Ecto neural progenitor cell (in vitro differentiated cells): ENCODE data around the gene CLEC11A.

Experiments used
- DNase-seq: peaks from one replicate; pipeline ENCODE4 v3.0.0-alpha.2; 2018; ENCODE audit warnings: low spot score

The CLEC11A gene

GRCh38 chr19:50705422-50706019 is 17.6 kb upstream of the CLEC11A start:
- DNase-seq = peak; percentile 65

GRCh38 chr19:50706387-50706786 is 16.8 kb upstream of the CLEC11A start:
- no peak for DNase-seq

GRCh38 chr19:50708179-50708879 is 14.8 kb upstream of the CLEC11A start:
- no peak for DNase-seq

- no peak for DNase-seq
These were observed 13.1 kb upstream of the CLEC11A start for GRCh38 chr19:50710094-50710493.

GRCh38 chr19:50710612-50711011 is 12.6 kb upstream of the CLEC11A start:
- no peak for DNase-seq

GRCh38 chr19:50711196-50711595 is 12.0 kb upstream of the CLEC11A start:
- no peak for DNase-seq

- DNase-seq = no peak
These were observed 11.4 kb upstream of the CLEC11A start for GRCh38 chr19:50711805-50712204.

GRCh38 chr19:50712833-50713232 is 10.3 kb upstream of the CLEC11A start:
- DNase-seq = no peak

- DNase-seq = no peak
These were observed 9.5 kb upstream of the CLEC11A start for GRCh38 chr19:50713556-50714236.

GRCh38 chr19:50716178-50717025 is 6.8 kb upstream of the CLEC11A start:
- DNase-seq = no peak

GRCh38 chr19:50717026-50717723 is 6.0 kb upstream of the CLEC11A start:
- DNase-seq = no peak

- DNase-seq = no peak
These were observed 5.3 kb upstream of the CLEC11A start for GRCh38 chr19:50717891-50718254.

GRCh38 chr19:50718255-50719118 is 4.7 kb upstream of the CLEC11A start:
- peak; percentile 75 for DNase-seq

GRCh38 chr19:50719119-50719435 is 4.1 kb upstream of the CLEC11A start:
- DNase-seq = no peak

- peak; percentile 74 for DNase-seq
These were observed 3.6 kb upstream of the CLEC11A start, which contains the start of gene SHANK1 for GRCh38 chr19:50719566-50719965. TSS of gene SHANK1 (minus strand) at chr19:50719802. CDS start at chr19:50716919, 2,883 bp downstream.

GRCh38 chr19:50720181-50720920 is 2.8 kb upstream of the CLEC11A start:
- no peak for DNase-seq

GRCh38 chr19:50720921-50721381 is 2.2 kb upstream of the CLEC11A start:
- no peak for DNase-seq

GRCh38 chr19:50721441-50722137 is 1.6 kb upstream of the CLEC11A start:
- DNase-seq = no peak
